NCI-H82 (cell line): ENCODE data around the gene HK2.
"Not testable (repeated sequence)": the region's sequence is repeated elsewhere in the genome, so short reads cannot be mapped to it uniquely, and the experiment has no call there.

ENCODE experiments used
- DNase-seq: peaks from one replicate; lab custom pipeline; 2025; lab: John Stamatoyannopoulos, UW

The HK2 gene

GRCh38 chr2:74895001-74895400 is 61.1 kb downstream of the HK2 start:
- DNase-seq = no peak

GRCh38 chr2:74896232-74896631 is 62.3 kb downstream of the HK2 start:
- DNase-seq = no peak

DNA sequence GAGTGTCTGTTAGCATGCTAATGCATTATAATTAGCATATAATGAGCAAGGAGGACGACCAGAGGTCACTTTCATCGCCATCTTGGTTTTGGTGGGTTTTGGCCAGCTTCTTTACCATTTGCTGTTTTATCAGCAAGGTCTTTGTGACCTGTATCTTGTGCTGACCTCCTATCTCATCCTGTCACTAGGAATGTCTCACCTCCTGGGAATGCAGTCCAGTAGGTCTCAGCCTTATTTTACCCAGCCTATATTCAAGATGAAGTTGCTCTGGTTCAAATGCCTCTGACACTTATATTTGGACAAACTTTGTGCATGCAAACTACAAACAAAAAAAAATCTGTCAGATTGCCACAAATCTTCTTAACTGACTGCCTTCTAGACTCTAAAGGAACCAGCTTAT is 66.3 kb downstream of the HK2 start:
- not testable (repeated sequence) for DNase-seq

- DNase-seq = peak; percentile 85
These were observed 68.4 kb downstream of the HK2 start for GRCh38 chr2:74902281-74902860.

DNA sequence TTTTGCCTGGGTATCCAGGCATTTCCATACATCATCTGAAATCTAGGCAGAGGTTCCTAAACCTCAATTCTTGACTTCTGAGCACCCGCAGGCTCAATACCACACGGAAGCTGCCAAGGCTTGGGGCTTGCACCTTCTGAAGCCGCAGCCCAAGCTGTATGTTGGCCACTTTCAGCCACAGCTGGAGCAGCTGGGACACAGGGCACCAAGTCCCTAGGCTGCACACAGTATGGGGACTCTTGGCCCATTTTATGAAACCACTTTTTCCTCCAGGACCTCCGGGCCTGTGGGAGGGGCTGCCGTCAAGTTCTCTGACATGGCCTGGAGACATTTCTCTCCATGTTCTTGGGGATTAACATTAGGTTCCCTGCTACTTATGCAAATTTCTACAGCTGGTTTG is 72.5 kb downstream of the HK2 start:
- DNase-seq = no peak

DNA sequence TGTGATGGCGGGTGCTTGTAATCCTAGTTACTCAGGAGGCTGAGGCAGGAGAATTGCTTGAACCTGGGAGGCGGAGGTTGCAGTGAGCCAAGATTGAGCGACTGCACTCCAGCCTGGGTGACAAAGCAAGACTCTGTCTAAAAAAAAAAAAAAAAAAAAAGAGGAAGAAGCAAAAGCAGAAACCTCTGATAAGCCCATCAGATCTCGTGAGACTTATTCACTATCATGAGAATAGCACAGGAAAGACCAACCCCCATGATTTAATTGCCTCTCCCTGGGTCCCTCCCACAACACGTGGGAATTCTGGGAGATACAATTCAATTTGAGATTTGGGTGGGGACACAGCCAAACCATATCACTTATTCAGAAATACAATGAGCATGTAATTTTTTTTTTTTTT is 73.6 kb downstream of the HK2 start:
- not testable (repeated sequence) for DNase-seq

DNA sequence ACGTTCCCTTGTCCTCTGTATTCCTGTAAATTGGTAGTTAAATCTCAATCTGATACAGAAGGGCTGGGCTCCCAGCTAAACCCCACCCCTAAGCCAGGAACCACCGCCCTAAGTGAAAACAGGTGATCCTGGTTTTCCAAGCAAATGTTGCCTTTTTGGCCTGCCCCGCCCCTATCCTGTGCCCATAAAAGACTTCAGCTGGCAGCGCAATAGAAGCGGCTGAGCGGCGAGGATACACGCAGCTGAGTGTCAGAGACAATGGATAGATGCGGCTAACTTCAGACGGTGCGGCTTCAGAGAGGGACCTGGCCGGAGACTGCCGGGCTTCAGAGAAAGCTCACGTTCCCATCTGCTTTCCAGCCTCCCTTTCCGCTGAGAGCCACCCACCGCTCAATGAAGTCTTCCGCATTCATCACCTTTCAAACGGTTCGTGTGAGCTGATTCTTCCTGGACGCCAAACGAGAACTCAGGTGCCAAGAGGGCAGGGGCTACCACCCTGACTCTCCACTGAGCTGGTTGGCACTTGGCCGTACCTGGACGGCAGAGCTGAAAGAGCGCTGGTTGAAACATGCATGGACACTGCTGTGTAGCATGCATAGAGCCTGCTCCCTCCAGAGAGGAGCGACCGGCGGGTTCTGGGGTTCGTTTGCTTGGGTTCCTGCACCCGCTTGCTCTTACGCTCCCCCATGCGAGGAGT is 75.0 kb downstream of the HK2 start:
- DNase-seq = peak; percentile 30

DNA sequence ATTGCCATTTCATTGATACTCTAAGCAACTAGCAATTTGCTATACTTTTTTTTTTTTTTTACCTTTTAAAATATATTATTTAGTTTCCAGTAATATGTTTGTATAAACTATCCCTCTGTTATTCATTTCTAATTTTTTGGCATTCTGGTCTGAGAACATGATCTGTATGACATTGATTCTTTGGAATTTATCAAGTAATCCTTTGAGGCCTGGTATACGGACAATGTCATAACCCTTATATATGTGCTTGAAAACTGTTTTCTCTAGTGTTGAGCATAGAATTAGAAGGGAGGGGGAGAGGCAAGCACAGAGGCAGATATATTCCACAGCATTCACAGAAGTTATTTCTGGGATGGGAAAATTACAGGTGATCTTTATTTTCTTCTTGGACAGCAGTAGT is 76.3 kb downstream of the HK2 start:
- DNase-seq = no peak

DNA sequence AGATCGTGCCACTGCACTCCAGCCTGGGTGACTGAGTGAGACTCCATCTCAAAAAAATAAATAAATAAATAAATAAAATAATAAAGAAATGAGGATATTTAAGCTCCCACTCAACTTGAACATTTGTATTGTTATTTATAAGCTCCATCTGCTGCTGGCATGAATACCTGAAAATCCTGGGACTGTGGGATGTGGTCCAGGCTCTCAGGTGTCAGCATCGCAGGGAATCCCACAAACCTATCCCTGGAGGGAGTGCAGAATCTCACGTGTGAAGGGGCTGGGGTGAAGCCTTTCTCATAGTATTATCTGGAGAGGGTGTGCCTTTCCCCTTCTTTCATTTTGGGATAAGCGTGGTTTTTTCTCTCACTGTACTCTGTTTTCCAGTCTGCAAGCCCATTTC is 77.1 kb downstream of the HK2 start:
- DNase-seq = no peak

- DNase-seq = no peak
These were observed 81.8 kb downstream of the HK2 start for GRCh38 chr2:74915743-74916142.

DNA sequence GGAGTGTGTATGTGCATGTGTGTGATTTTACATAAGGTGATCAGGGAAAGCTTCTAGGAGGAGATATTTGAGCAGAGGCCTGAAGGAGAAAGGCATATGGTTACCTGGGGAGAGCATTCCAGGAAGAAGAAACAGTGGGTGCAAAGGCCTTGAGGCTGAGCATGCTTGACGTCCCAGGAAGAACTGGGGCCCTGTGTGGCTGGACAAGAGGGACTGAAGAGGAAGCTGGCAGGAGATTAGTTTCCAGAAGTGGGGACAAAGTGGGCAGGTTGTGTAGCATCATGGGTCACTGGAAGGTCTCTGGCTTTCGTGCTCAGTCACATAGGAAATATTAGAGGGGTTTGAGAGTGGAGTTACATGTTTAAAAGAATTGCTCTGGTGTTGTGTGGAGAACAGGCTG is 82.5 kb downstream of the HK2 start:
- DNase-seq = no peak

- no peak for DNase-seq
These were observed 84.0 kb downstream of the HK2 start for GRCh38 chr2:74917702-74918619.

DNA sequence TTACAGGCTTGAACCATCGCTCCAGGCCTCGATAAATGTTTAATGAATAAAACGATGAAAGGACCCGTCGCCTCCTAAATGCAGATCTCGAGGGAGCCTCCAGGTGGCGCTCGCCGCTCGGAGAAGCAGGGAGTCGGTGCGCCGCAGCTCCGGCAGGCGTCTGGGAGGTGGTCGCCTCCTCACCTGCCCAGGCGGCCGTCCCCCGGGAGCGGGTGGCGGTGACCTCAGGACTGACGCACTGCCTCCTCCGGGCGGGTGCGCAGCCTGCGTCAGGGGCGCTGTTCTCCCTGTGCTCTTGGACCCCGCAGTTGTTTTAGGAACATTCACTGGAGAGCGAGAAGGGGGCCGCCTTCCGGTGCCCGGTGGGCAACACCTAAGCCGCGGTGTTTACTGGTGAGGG is 85.9 kb downstream of the HK2 start:
- peak; percentile 83 for DNase-seq

DNA sequence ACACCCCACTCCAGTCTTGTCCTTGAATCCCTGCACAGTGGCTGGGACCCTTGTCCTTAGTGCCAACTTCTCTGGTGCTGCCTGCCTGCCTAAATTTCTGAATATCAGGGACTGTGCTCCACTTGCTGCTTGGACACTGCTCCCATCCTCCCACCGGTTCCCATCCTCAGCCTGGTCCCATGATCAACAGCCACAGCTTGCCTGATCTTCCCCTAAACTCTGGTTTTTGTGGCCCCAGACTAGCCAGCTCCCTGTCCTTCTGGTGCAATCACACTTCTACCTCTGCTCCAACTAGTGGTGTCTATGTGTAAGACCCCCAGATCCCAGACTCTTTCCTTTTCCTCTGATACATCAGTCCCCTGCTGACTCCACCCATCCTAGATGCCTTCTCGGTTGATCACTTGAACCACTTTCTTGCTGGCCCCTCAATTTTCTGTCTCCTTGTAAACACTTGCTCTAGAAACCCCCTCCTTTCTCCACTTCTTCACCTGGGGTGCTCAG is 87.4 kb downstream of the HK2 start:
- peak; percentile 36 for DNase-seq

GRCh38 chr2:74922592-74923227 is 88.8 kb downstream of the HK2 start:
- no peak for DNase-seq

- DNase-seq = no peak
These were observed 90.7 kb downstream of the HK2 start for GRCh38 chr2:74924463-74925265.

GRCh38 chr2:74925361-74925786 is 91.4 kb downstream of the HK2 start:
- no peak for DNase-seq

- peak; percentile 15 for DNase-seq
These were observed 93.7 kb downstream of the HK2 start for GRCh38 chr2:74927621-74928020.

DNA sequence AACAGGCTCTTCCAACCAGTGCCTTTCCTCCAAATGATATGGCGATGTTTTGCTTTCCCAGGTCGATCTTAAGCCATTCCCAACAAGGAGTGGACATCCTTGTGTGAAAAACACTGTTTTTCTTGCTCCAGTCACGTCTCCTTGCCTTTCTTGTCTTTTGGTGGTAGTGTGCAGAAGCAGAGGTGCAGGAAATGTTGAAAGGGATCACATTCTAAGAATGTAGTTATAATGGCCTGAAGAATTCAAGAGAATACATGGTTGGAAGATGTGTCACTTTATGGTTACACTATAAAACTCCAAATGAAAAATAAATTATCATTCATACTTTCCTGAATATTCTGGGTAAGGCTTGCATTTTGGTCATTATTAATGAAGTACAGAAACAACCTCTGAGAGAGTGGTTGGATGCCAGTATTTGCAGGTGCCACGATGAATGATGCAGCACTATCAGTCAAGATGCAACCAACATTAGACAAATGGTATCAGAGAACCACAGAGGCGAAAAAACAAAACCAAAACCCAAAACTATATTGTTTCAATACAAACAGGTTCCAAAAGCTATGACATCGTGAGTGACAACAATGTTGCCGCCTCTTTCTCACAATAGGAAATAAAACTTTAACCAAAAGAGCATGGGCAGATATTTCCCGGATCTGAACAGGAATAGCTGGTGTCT is 97.0 kb downstream of the HK2 start:
- DNase-seq = no peak

DNA sequence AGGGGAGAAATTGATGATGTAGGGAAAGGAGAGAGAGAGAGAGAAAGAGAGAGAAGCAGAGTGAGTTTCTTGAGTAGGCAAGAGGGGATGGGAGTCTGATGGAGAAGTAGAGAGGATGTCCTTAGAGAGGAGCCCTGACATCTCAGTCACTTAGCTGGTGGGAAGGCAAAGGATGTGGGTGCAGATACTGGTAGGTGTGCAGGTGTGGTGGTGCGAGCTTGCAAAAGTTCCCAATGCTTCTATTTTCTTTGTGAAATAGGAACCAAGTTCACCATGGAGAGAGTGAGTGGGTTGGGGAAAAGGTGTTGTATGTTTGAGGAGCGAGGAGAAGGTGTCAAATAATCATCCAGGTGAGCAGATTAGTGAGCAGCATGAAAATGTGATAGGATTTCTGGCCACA is 98.0 kb downstream of the HK2 start:
- DNase-seq = no peak

- peak; percentile 83 for DNase-seq
These were observed 102.1 kb downstream of the HK2 start for GRCh38 chr2:74935975-74936391.
